ENCODE results near the gene ITGA3.

ITGA3 gene

GRCh38 chr17:50093246-50093645 lies 37.3 kb downstream of the ITGA3 start:
- no peaks in the 10 kb centered on the region; the same call in 1 of the 2 replicates for H3K27me3 ChIP-seq (ENCODE audit: insufficient read depth, low read length)
- H3K27ac ChIP-seq (ENCODE audit: low read depth, low read length, poor library complexity, severe bottlenecking): no peak overlapping the region
- no peaks in the 10 kb centered on the region for H3K9me3 ChIP-seq (ENCODE audit: low read length)
- no peaks in the 10 kb centered on the region for H3K9me2 ChIP-seq (ENCODE audit: low read depth, low read length)
- no peak overlapping the region for H3K9ac ChIP-seq (ENCODE audit: low read length)
- H3F3A ChIP-seq (ENCODE audit: insufficient read depth, low read length): no peaks in the 10 kb centered on the region
- no peaks in the 10 kb centered on the region for H3K36me3 ChIP-seq (ENCODE audit: insufficient read depth, low read length)
- H2AFZ ChIP-seq (ENCODE audit: low read length): no peak overlapping the region
- H4K20me1 ChIP-seq (ENCODE audit: insufficient read depth, low read length): no peaks in the 10 kb centered on the region
- peaks cover 15% of the 10 kb centered on the region for H3K4me1 ChIP-seq (ENCODE audit: insufficient read depth, low read length, severe bottlenecking)
- no peak overlapping the region for H3K4me2 ChIP-seq (ENCODE audit: low read length)
- TF ChIP-seq EZH2 (IDR thresholded peaks at IDR 0.05; ENCODE audit: borderline replicate concordance, low read length): no peak
- no peak for TF ChIP-seq CTCF (IDR thresholded peaks at IDR 0.05; ENCODE audit: low read length)
- no peaks in the 10 kb centered on the region for H3K79me2 ChIP-seq (ENCODE audit: insufficient read depth, low read length)
- H3K4me3 ChIP-seq (ENCODE audit: low read depth, low read length, poor library complexity, severe bottlenecking): no peak overlapping the region

- no peak overlapping the region for H3K27ac ChIP-seq (ENCODE audit: low read depth, low read length, poor library complexity, severe bottlenecking)
- H3K9ac ChIP-seq (ENCODE audit: low read length): no peak overlapping the region
- H3K27me3 ChIP-seq (ENCODE audit: insufficient read depth, low read length): no peaks in the 10 kb centered on the region; the same call in 1 of the 2 replicates
- H2AFZ ChIP-seq (ENCODE audit: low read length): no peak overlapping the region
- H3K36me3 ChIP-seq (ENCODE audit: insufficient read depth, low read length): no peaks in the 10 kb centered on the region
- no peaks in the 10 kb centered on the region for H3K79me2 ChIP-seq (ENCODE audit: insufficient read depth, low read length)
- H4K20me1 ChIP-seq (ENCODE audit: insufficient read depth, low read length): no peaks in the 10 kb centered on the region
- H3K4me3 ChIP-seq (ENCODE audit: low read depth, low read length, poor library complexity, severe bottlenecking): no peak overlapping the region
- no peaks in the 10 kb centered on the region for H3F3A ChIP-seq (ENCODE audit: insufficient read depth, low read length)
- no peaks in the 10 kb centered on the region for H3K9me2 ChIP-seq (ENCODE audit: low read depth, low read length)
- H3K4me2 ChIP-seq (ENCODE audit: low read length): 0 out of 2 replicates have a peak overlapping the region, but pooled peaks have one; percentile 88
- no peak for TF ChIP-seq CTCF (IDR thresholded peaks at IDR 0.05; ENCODE audit: low read length)
- no peak for TF ChIP-seq EZH2 (IDR thresholded peaks at IDR 0.05; ENCODE audit: borderline replicate concordance, low read length)
- H3K4me1 ChIP-seq (ENCODE audit: insufficient read depth, low read length, severe bottlenecking): peaks cover 15% of the 10 kb centered on the region
- no peaks in the 10 kb centered on the region for H3K9me3 ChIP-seq (ENCODE audit: low read length)
Observed at GRCh38 chr17:50093807-50094206, 37.9 kb downstream of the ITGA3 start.

- H3K4me2 ChIP-seq (ENCODE audit: low read length): peak overlapping the region; percentile 88
- TF ChIP-seq CTCF (IDR thresholded peaks at IDR 0.05; ENCODE audit: low read length) (peak; percentile 76), EZH2 (IDR thresholded peaks at IDR 0.05; ENCODE audit: borderline replicate concordance, low read length) (no peak)
- H3K27ac ChIP-seq (ENCODE audit: low read depth, low read length, poor library complexity, severe bottlenecking): peak overlapping the region; percentile 46
- peak overlapping the region; percentile 61 for H3K9ac ChIP-seq (ENCODE audit: low read length)
- peak overlapping the region; percentile 99 for H2AFZ ChIP-seq (ENCODE audit: low read length)
- H3K9me2 ChIP-seq (ENCODE audit: low read depth, low read length): no peaks in the 10 kb centered on the region
- H3F3A ChIP-seq (ENCODE audit: insufficient read depth, low read length): no peaks in the 10 kb centered on the region
- H3K4me1 ChIP-seq (ENCODE audit: insufficient read depth, low read length, severe bottlenecking): peaks cover 15% of the 10 kb centered on the region
- H4K20me1 ChIP-seq (ENCODE audit: insufficient read depth, low read length): no peaks in the 10 kb centered on the region
- no peaks in the 10 kb centered on the region for H3K36me3 ChIP-seq (ENCODE audit: insufficient read depth, low read length)
- no peaks in the 10 kb centered on the region for H3K79me2 ChIP-seq (ENCODE audit: insufficient read depth, low read length)
- peak overlapping the region; percentile 88 for H3K4me3 ChIP-seq (ENCODE audit: low read depth, low read length, poor library complexity, severe bottlenecking)
- no peaks in the 10 kb centered on the region; the same call in 1 of the 2 replicates for H3K27me3 ChIP-seq (ENCODE audit: insufficient read depth, low read length)
- no peaks in the 10 kb centered on the region for H3K9me3 ChIP-seq (ENCODE audit: low read length)
Observed at GRCh38 chr17:50094243-50094752, 38.4 kb downstream of the ITGA3 start.
